DND-41 (cell line): Measurements from ENCODE around the gene METAP2.
"Not testable (repeated sequence)": the region's sequence is repeated elsewhere in the genome, so short reads cannot be mapped to it uniquely, and the experiment has no call there.

Experiments used
- CTCF ChIP-seq: IDR thresholded peaks from 2 replicates; pipeline ENCODE4 v1.5.1; 2012; ENCODE audit warnings: borderline replicate concordance, low read length, moderate library complexity, mild to moderate bottlenecking; ENCODE audit not compliant: poor library complexity, severe bottlenecking; ENCODE audit errors: extremely low read depth
- EZH2 ChIP-seq: IDR thresholded peaks from 3 replicates; pipeline ENCODE4 v1.6.1; 2012; ENCODE audit warnings: borderline replicate concordance, low read depth, mild to moderate bottlenecking, moderate library complexity, low read length, inconsistent platforms; ENCODE audit not compliant: severe bottlenecking

DNA sequence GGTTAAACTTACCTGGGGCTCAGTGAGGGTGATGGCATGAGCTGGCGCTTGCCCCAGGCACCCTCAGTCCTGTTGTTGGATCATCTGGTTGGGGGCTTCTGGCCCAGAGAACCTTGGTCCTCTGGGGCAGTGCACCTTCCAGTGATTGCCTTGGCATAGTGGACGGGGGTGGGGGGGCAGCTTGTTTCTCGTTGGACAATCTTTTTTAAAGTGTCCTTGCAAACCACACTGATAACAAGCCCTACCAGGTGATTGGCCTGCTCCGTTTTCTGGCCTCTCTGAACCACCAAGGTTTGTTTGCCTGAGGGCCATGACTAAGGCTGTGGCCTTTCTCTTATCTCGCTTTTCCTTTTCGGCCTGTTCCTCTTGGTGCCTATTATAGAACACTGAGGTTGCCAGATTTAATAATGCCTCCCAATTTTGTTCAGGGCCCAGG lies 19.2 kb upstream of the METAP2 start:
- TF ChIP-seq CTCF, EZH2: not testable (repeated sequence)
